Right lobe of liver (tissue), 6 donors: ENCODE data around the gene SCCPDH. TPM values are rescaled to one million over a fixed set of nuclear protein-coding genes. Genes with fewer than 3 reads are reported as not detected.
"Not testable (repeated sequence)": the region's sequence is repeated elsewhere in the genome, so short reads cannot be mapped to it uniquely, and the experiment has no call there.

ENCODE experiments used
- ATAC-seq, 4 donors: fragments of 200-7000 bp; cut with Tn5 transposase; one replicate each; pipeline ENCODE4 v1.9.1; 2020; ENCODE audit warnings: mild to moderate bottlenecking in 4 of 4, moderate library complexity in 4 of 4
- DNase-seq, 3 donors: peaks; one replicate each; pipeline ENCODE4 v3.0.0-alpha.2; 2020
- H3K27ac ChIP-seq, 3 donors: fragments of 200-600 bp; one replicate each; pipeline ENCODE4 v1.8.0; 2022
- H3K27me3 ChIP-seq, 2 donors: fragments of 200-600 bp; one replicate each; pipeline ENCODE4 v1.8.0; 2022
- H3K36me3 ChIP-seq, 4 donors: fragments of 200-600 bp; sonication (generic) in 1 of 4; one replicate each; pipeline versions ENCODE4 v1.5.1 to v1.8.0; 2017 to 2022; ENCODE audit warnings: control low read depth in 1 of 4
- H3K4me1 ChIP-seq, 4 donors: fragments of 200-600 bp; sonication (generic) in 1 of 4; one replicate each; pipeline versions ENCODE4 v1.5.1 to v1.8.0; 2017 to 2022; ENCODE audit warnings: control low read depth in 1 of 4
- H3K4me3 ChIP-seq, 3 donors: fragments of 200-600 bp; one replicate each; pipeline ENCODE4 v1.8.0; 2022
- H3K9me3 ChIP-seq, 4 donors: fragments of 200-600 bp; sonication (generic) in 1 of 4; one replicate each; pipeline versions ENCODE4 v1.5.1 to v1.8.0; 2017 to 2022; ENCODE audit warnings: control low read depth in 1 of 4
- CTCF ChIP-seq, 4 donors: fragments of 200-600 bp in 3 of 4; fragments of 450-650 bp in 1 of 4; IDR thresholded peaks; one replicate each; pipeline versions ENCODE4 v1.5.1 to v1.8.0; 2016 to 2022; ENCODE audit warnings: antibody characterized with exemption in 4 of 4, mild to moderate bottlenecking in 2 of 4
- POLR2A ChIP-seq: fragments of 450-650 bp; IDR thresholded peaks from one replicate; pipeline ENCODE4 v1.6.1; 2017; ENCODE audit warnings: antibody characterized with exemption, mild to moderate bottlenecking
- WGBS: methylation state at CpG from one replicate; pipeline ENCODE4 v1.1.6; 2018; ENCODE audit warnings: low coverage, low lambda C conversion rate; ENCODE audit not compliant: insufficient coverage; ENCODE audit errors: missing lambda C conversion rate; 5-methylcytosine and 5-hydroxymethylcytosine counted together
- intact Hi-C, 2 donors: fragments of 100-400 bp; cut with DNase I; formaldehyde crosslinking; loops; one replicate each; pipeline versions ENCODE4 v1.11.2 to v1.14.1; 2022
- total RNA-seq, 6 experiments: library from RNA; depleted of rRNA in 2 of 6; stranded (reverse); fragments of >200 nt in 2 of 6; fragmentation: NEBNext Ultra II Directional in 3 of 6; extraction: Animal tissue kit (Norgen Biotek cat#: 25700) in 3 of 6; gene quantifications; one replicate each; pipeline versions ENCODE4 v1.1.0 to v1.2.4, GENCODE V29; 2016 to 2023
- donor health status: DM: no; HTN: yes; CAD: no.
- donor health status: DM: no; HTN: no; CAD: no.
- donor health status: DM: no; HTN: no; CAD: no.
- donor health status: DM: no; HTN: yes; CAD: no.
- donor health status: DM: no; HTN: yes; CAD: no.

Gene SCCPDH
- total RNA-seq, 6 experiments from 2014 or later, result 80.3 to 125 (median 85.3) TPM

- no peaks in the 10 kb centered on the region for H3K36me3 ChIP-seq
- peaks cover 0 to 5% (median 2%) of the 10 kb centered on the region in 4 donors for H3K4me1 ChIP-seq
- TF ChIP-seq CTCF (IDR thresholded peaks at IDR 0.05), result no peak
- no peak for TF ChIP-seq POLR2A
- intact Hi-C loops, result no loop called here
- no peak for DNase-seq
- H3K27me3 ChIP-seq, result no peaks in the 10 kb centered on the region
- H3K9me3 ChIP-seq, result no peaks in the 10 kb centered on the region
- no peak overlapping the region for H3K27ac ChIP-seq
- H3K4me3 ChIP-seq, result no peak overlapping the region
- 72% methylated on average over 4 of the region's 14 CpGs for WGBS
- no peak for ATAC-seq
Measured at GRCh38 chr1:246687002-246687401, 37.2 kb upstream of the SCCPDH start.

GRCh38 chr1:246689409-246690008 is 34.7 kb upstream of the SCCPDH start:
- peak; percentile 97 to 99 (median 98) for ATAC-seq
- TF ChIP-seq POLR2A (no peak), CTCF (IDR thresholded peaks at IDR 0.05) (peak; percentile 80 to 86 (median 84))
- H3K27me3 ChIP-seq, result no peaks in the 10 kb centered on the region
- WGBS, result 2% methylated on average over 15 of the region's 16 CpGs
- peak overlapping the region; percentile 31 to 38 (median 36) for H3K4me3 ChIP-seq
- no peaks in the 10 kb centered on the region for H3K9me3 ChIP-seq
- H3K36me3 ChIP-seq, result no peaks in the 10 kb centered on the region
- peak; percentile 55 to 73 (median 69) for DNase-seq
- no peak overlapping the region for H3K27ac ChIP-seq
- intact Hi-C loops, result loop anchor here in 1 of 2 donors (10.0 kb wide), 1 partner anchor 185 kb away; the partner anchor contains the start of gene SMYD3
- peaks cover 0 to 5% (median 2%) of the 10 kb centered on the region in 4 donors for H3K4me1 ChIP-seq

GRCh38 chr1:246690100-246690499 is 34.1 kb upstream of the SCCPDH start:
- no peak for TF ChIP-seq CTCF (IDR thresholded peaks at IDR 0.05)
- TF ChIP-seq POLR2A, result no peak
- DNase-seq, result no peak
- intact Hi-C loops, result loop anchor here in 1 of 2 donors (10.0 kb wide), 1 partner anchor 185 kb away; the partner anchor contains the start of gene SMYD3
- Histone ChIP-seq H3K27ac (no peak overlapping the region), H3K9me3 (no peaks in the 10 kb centered on the region), H3K4me1 (peaks cover 0 to 5% (median 2%) of the 10 kb centered on the region in 4 donors), H3K36me3 (no peaks in the 10 kb centered on the region), H3K4me3 (peak overlapping the region in 1 of 3 donors; percentile 38), H3K27me3 (no peaks in the 10 kb centered on the region)
- peak in 1 of 4 donors; percentile 8 for ATAC-seq
- WGBS, result 28% methylated on average over 7 of the region's 12 CpGs

GRCh38 chr1:246691622-246692495 is 32.4 kb upstream of the SCCPDH start:
- H3K36me3 ChIP-seq, result no peaks in the 10 kb centered on the region
- TF ChIP-seq POLR2A (no peak), CTCF (IDR thresholded peaks at IDR 0.05) (no peak)
- ATAC-seq (no peak), DNase-seq (no peak)
- H3K9me3 ChIP-seq, result no peaks in the 10 kb centered on the region
- no peak overlapping the region for H3K4me3 ChIP-seq
- WGBS, result 75% methylated on average over 11 of the region's 15 CpGs
- H3K27me3 ChIP-seq, result no peaks in the 10 kb centered on the region
- H3K4me1 ChIP-seq, result peaks cover 0 to 7% (median 2%) of the 10 kb centered on the region in 4 donors
- H3K27ac ChIP-seq, result no peak overlapping the region
- intact Hi-C loops, result loop anchor here in 1 of 2 donors (10.0 kb wide), 1 partner anchor 187 kb away; the partner anchor contains the start of gene SMYD3

- not testable (repeated sequence) for H3K9me3 ChIP-seq
- 85% methylated on average over 8 of the region's 10 CpGs for WGBS
Measured at GRCh38 chr1:246694213-246694895, 29.9 kb upstream of the SCCPDH start.

More at GRCh38 chr1:246694213-246694895, 29.9 kb upstream of the SCCPDH start:
- not testable (repeated sequence) for H3K27ac ChIP-seq, H3K36me3 ChIP-seq, ATAC-seq, H3K27me3 ChIP-seq, DNase-seq, H3K4me3 ChIP-seq
- peaks cover 0 to 10% (median 2%) of the 10 kb centered on the region in 4 donors for H3K4me1 ChIP-seq
- intact Hi-C loops, result loop anchor here in 1 of 2 donors (10.0 kb wide), 1 partner anchor 190 kb away; the partner anchor contains the start of gene SMYD3
